Measurements from ENCODE around the gene WIPI1. TPM values are rescaled to one million over a fixed set of nuclear protein-coding genes. Genes with fewer than 3 reads are reported as not detected.

Gene WIPI1
- total and polyA plus RNA-seq, 2 donors: 6.8 to 17.8 TPM

GRCh38 chr17:68446626-68447041, 10.7 kb downstream of the WIPI1 start:
- H3K4me1 ChIP-seq (ENCODE audit: control insufficient read depth in 2 of 2, insufficient read depth in 2 of 2, low read length in 2 of 2): peaks cover 0 to 5% of the 10 kb centered on the region in 2 donors
- peaks cover 0 to 6% of the 10 kb centered on the region in 2 donors for H3K36me3 ChIP-seq (ENCODE audit: control insufficient read depth in 2 of 2, insufficient read depth in 2 of 2, low read length in 1 of 2)
- H3K4me3 ChIP-seq (ENCODE audit: low read length in 2 of 2): no peak overlapping the region
- no peak for DNase-seq (ENCODE audit: low read depth in 6 of 9, low spot score in 9 of 9)
- WGBS: 89% methylated on average over 9 of the region's 9 CpGs
- H3K27ac ChIP-seq (ENCODE audit: low read depth in 1 of 2, low read length in 1 of 2): no peak overlapping the region
- H3K9me3 ChIP-seq (ENCODE audit: control insufficient read depth in 2 of 2, insufficient read depth in 1 of 2, low read length in 1 of 2): no peaks in the 10 kb centered on the region
- H3K27me3 ChIP-seq (ENCODE audit: control insufficient read depth in 2 of 2, insufficient read depth in 1 of 2, low read length in 1 of 2): no peaks in the 10 kb centered on the region

GRCh38 chr17:68445671-68446070, 11.6 kb downstream of the WIPI1 start:
- H3K36me3 ChIP-seq (ENCODE audit: control insufficient read depth in 2 of 2, insufficient read depth in 2 of 2, low read length in 1 of 2): peaks cover 0 to 6% of the 10 kb centered on the region in 2 donors
- H3K27ac ChIP-seq (ENCODE audit: low read depth in 1 of 2, low read length in 1 of 2): no peak overlapping the region
- no peak overlapping the region for H3K4me3 ChIP-seq (ENCODE audit: low read length in 2 of 2)
- H3K27me3 ChIP-seq (ENCODE audit: control insufficient read depth in 2 of 2, insufficient read depth in 1 of 2, low read length in 1 of 2): no peaks in the 10 kb centered on the region
- no peaks in the 10 kb centered on the region for H3K9me3 ChIP-seq (ENCODE audit: control insufficient read depth in 2 of 2, insufficient read depth in 1 of 2, low read length in 1 of 2)
- no peak for DNase-seq (ENCODE audit: low read depth in 6 of 9, low spot score in 9 of 9)
- H3K4me1 ChIP-seq (ENCODE audit: control insufficient read depth in 2 of 2, insufficient read depth in 2 of 2, low read length in 2 of 2): peaks cover 0 to 10% of the 10 kb centered on the region in 2 donors
- WGBS: 98% methylated on average over 8 of the region's 8 CpGs

- Histone ChIP-seq H3K4me1 (ENCODE audit: control insufficient read depth in 2 of 2, insufficient read depth in 2 of 2, low read length in 2 of 2) (peaks cover 0 to 10% of the 10 kb centered on the region in 2 donors), H3K4me3 (ENCODE audit: low read length in 2 of 2) (no peak overlapping the region), H3K27ac (ENCODE audit: low read depth in 1 of 2, low read length in 1 of 2) (no peak overlapping the region), H3K36me3 (ENCODE audit: control insufficient read depth in 2 of 2, insufficient read depth in 2 of 2, low read length in 1 of 2) (peaks cover 0 to 4% of the 10 kb centered on the region in 2 donors), H3K27me3 (ENCODE audit: control insufficient read depth in 2 of 2, insufficient read depth in 1 of 2, low read length in 1 of 2) (no peaks in the 10 kb centered on the region), H3K9me3 (ENCODE audit: control insufficient read depth in 2 of 2, insufficient read depth in 1 of 2, low read length in 1 of 2) (no peaks in the 10 kb centered on the region)
- 97% methylated on average over 11 of the region's 11 CpGs for WGBS
- DNase-seq (ENCODE audit: low read depth in 6 of 9, low spot score in 9 of 9): no peak
Measured at GRCh38 chr17:68443972-68444464, 13.3 kb downstream of the WIPI1 start.

GRCh38 chr17:68441070-68441770, 16.1 kb downstream of the WIPI1 start:
- H3K27ac ChIP-seq (ENCODE audit: low read depth in 1 of 2, low read length in 1 of 2): no peak overlapping the region
- no peak overlapping the region for H3K4me3 ChIP-seq (ENCODE audit: low read length in 2 of 2)
- no peaks in the 10 kb centered on the region for H3K9me3 ChIP-seq (ENCODE audit: control insufficient read depth in 2 of 2, insufficient read depth in 1 of 2, low read length in 1 of 2)
- H3K4me1 ChIP-seq (ENCODE audit: control insufficient read depth in 2 of 2, insufficient read depth in 2 of 2, low read length in 2 of 2): peaks cover 7 to 26% of the 10 kb centered on the region in 2 donors
- peak in 1 of 9 donors; percentile 27 for DNase-seq (ENCODE audit: low read depth in 6 of 9, low spot score in 9 of 9)
- 77% methylated on average over 14 of the region's 14 CpGs for WGBS
- no peaks in the 10 kb centered on the region for H3K27me3 ChIP-seq (ENCODE audit: control insufficient read depth in 2 of 2, insufficient read depth in 1 of 2, low read length in 1 of 2)
- H3K36me3 ChIP-seq (ENCODE audit: control insufficient read depth in 2 of 2, insufficient read depth in 2 of 2, low read length in 1 of 2): peaks cover 0 to 4% of the 10 kb centered on the region in 2 donors

- no peak overlapping the region for H3K27ac ChIP-seq (ENCODE audit: low read depth in 1 of 2, low read length in 1 of 2)
- 95% methylated on average over 2 of the region's 2 CpGs for WGBS
- H3K36me3 ChIP-seq (ENCODE audit: control insufficient read depth in 2 of 2, insufficient read depth in 2 of 2, low read length in 1 of 2): peaks cover 0 to 4% of the 10 kb centered on the region in 2 donors
- H3K4me1 ChIP-seq (ENCODE audit: control insufficient read depth in 2 of 2, insufficient read depth in 2 of 2, low read length in 2 of 2): peaks cover 13 to 33% of the 10 kb centered on the region in 2 donors
- no peak for DNase-seq (ENCODE audit: low read depth in 6 of 9, low spot score in 9 of 9)
- H3K4me3 ChIP-seq (ENCODE audit: low read length in 2 of 2): no peak overlapping the region
- H3K27me3 ChIP-seq (ENCODE audit: control insufficient read depth in 2 of 2, insufficient read depth in 1 of 2, low read length in 1 of 2): no peaks in the 10 kb centered on the region
- H3K9me3 ChIP-seq (ENCODE audit: control insufficient read depth in 2 of 2, insufficient read depth in 1 of 2, low read length in 1 of 2): no peaks in the 10 kb centered on the region
Measured at GRCh38 chr17:68440526-68440925, 16.8 kb downstream of the WIPI1 start.

GRCh38 chr17:68439656-68440290, 17.5 kb downstream of the WIPI1 start:
- Histone ChIP-seq H3K27me3 (ENCODE audit: control insufficient read depth in 2 of 2, insufficient read depth in 1 of 2, low read length in 1 of 2) (no peaks in the 10 kb centered on the region), H3K4me3 (ENCODE audit: low read length in 2 of 2) (no peak overlapping the region), H3K36me3 (ENCODE audit: control insufficient read depth in 2 of 2, insufficient read depth in 2 of 2, low read length in 1 of 2) (peaks cover 0 to 4% of the 10 kb centered on the region in 2 donors), H3K9me3 (ENCODE audit: control insufficient read depth in 2 of 2, insufficient read depth in 1 of 2, low read length in 1 of 2) (no peaks in the 10 kb centered on the region), H3K4me1 (ENCODE audit: control insufficient read depth in 2 of 2, insufficient read depth in 2 of 2, low read length in 2 of 2) (peaks cover 13 to 33% of the 10 kb centered on the region in 2 donors), H3K27ac (ENCODE audit: low read depth in 1 of 2, low read length in 1 of 2) (no peak overlapping the region)
- WGBS: 76% methylated on average over 8 of the region's 8 CpGs
- DNase-seq (ENCODE audit: low read depth in 6 of 9, low spot score in 9 of 9): no peak

- H3K4me1 ChIP-seq (ENCODE audit: control insufficient read depth in 2 of 2, insufficient read depth in 2 of 2, low read length in 2 of 2): peaks cover 13 to 33% of the 10 kb centered on the region in 2 donors
- WGBS: 58% methylated on average over 14 of the region's 14 CpGs
- peaks cover 0 to 1% of the 10 kb centered on the region in 2 donors for H3K36me3 ChIP-seq (ENCODE audit: control insufficient read depth in 2 of 2, insufficient read depth in 2 of 2, low read length in 1 of 2)
- peak in 4 of 9 donors; percentile 47 to 78 (median 53) for DNase-seq (ENCODE audit: low read depth in 6 of 9, low spot score in 9 of 9)
- no peaks in the 10 kb centered on the region for H3K27me3 ChIP-seq (ENCODE audit: control insufficient read depth in 2 of 2, insufficient read depth in 1 of 2, low read length in 1 of 2)
- peak overlapping the region; percentile 67 to 82 for H3K27ac ChIP-seq (ENCODE audit: low read depth in 1 of 2, low read length in 1 of 2)
- H3K4me3 ChIP-seq (ENCODE audit: low read length in 2 of 2): no peak overlapping the region
- H3K9me3 ChIP-seq (ENCODE audit: control insufficient read depth in 2 of 2, insufficient read depth in 1 of 2, low read length in 1 of 2): no peaks in the 10 kb centered on the region
Measured at GRCh38 chr17:68437979-68438822, 19.1 kb downstream of the WIPI1 start.

- 66% methylated on average over 20 of the region's 20 CpGs for WGBS
- no peaks in the 10 kb centered on the region for H3K9me3 ChIP-seq (ENCODE audit: control insufficient read depth in 2 of 2, insufficient read depth in 1 of 2, low read length in 1 of 2)
- H3K27me3 ChIP-seq (ENCODE audit: control insufficient read depth in 2 of 2, insufficient read depth in 1 of 2, low read length in 1 of 2): no peaks in the 10 kb centered on the region
- H3K4me3 ChIP-seq (ENCODE audit: low read length in 2 of 2): no peak overlapping the region
- peak overlapping the region in 1 of 2 donors; percentile 15 for H3K27ac ChIP-seq (ENCODE audit: low read depth in 1 of 2, low read length in 1 of 2)
- peaks cover 13 to 37% of the 10 kb centered on the region in 2 donors for H3K4me1 ChIP-seq (ENCODE audit: control insufficient read depth in 2 of 2, insufficient read depth in 2 of 2, low read length in 2 of 2)
- peak; percentile 63 to 94 (median 90) for DNase-seq (ENCODE audit: low read depth in 6 of 9, low spot score in 9 of 9)
- H3K36me3 ChIP-seq (ENCODE audit: control insufficient read depth in 2 of 2, insufficient read depth in 2 of 2, low read length in 1 of 2): no peaks in the 10 kb centered on the region
Measured at GRCh38 chr17:68435876-68436842, 21.1 kb downstream of the WIPI1 start.
